Hematopoietic multipotent progenitor cell treated with erythropoietin and hydrocortisone succinate and interleukin-3 and kit ligand, for 15 days (in vitro differentiated cells): ENCODE measurements around the gene PPP1R3C.

ENCODE experiments used
- DNase-seq: peaks from one replicate; pipeline ENCODE4 v3.0.0-alpha.2; 2015; ENCODE audit warnings: low spot score

Gene PPP1R3C

DNA sequence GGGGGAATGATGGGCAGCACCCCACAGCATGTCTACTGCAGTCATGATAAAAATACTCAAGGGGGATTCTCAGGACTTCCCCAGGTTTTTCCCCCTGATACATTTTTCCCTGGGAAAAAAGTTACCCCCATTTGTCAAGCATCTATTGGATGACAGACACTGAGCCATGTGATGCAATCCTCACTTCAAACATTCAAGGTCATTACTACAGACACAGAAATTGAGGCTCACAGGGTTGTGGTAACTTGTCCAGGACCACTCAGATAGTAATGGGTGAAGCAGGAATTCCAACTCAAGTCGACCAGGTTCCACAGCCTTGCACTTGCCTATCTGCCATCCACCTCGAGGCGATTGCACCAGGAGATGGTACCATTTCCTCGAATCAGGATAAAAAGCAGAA, 31.7 kb downstream of the PPP1R3C start:
- DNase-seq = no peak

DNA sequence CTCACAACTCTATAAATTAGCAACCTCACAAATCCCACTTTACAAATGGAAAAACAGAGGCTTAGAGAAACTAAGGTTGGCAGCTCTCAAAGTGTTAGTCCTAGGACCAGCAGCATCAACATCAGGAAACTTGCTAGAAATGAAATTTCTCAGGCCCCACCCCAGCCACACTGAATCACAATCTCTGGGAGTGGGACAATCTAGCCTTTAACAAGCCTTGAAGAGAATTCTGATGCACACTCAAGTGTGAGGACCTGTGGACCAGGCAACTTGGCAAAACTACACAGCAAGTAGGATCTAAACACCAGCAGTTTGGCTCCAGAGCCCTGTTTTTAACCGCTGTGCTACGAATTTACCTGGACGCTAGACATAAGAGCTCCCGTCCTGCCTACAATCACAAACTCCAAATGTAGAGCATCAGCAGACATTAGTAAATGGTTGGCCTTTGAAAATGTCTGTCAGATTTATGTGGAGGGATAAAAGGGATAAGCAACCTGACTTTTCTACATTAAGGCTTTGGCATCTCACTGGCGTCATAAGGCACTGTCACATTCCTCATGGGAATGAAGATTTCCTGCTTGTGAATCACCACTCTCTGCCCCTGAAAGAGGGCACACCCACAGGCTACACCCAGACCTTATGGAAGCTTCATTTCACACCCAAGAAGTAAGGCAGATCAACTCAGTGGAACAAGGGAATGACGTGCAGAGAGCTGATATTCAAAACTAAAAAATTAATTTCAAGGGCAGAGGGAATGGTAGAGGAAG, 34.5 kb downstream of the PPP1R3C start:
- no peak for DNase-seq

DNA sequence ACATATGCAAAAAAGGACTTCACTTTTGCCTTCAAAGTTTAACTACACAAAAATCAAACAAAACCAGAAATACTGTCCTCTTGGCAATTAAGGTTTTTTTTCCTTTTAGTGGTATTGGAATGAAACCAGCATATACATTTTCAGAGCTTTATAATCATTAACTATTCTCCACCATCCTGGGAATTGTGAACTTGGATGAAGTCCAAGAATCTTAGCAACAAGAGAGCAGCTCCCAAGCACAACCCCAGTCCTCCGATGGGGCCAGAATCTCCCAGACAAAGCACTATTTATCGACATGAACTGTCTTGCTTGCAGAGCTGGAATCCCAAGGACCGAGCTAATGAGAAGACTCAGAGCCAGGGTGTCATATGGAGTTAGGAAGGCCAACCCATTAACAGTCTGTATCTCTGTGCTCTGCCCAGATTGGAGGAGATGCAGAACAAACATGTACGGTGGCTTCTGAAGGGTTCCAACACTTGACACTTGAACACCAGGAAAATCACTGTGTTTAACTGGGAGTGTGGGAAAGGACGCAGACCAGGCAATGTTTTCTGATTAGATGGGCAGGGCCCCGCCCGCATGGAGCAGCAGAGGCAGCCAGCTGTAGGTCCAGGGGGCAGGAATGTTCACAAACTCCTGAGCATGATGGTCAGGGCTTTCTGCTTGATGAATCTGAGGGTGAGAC, 35.5 kb downstream of the PPP1R3C start:
- no peak for DNase-seq

DNA sequence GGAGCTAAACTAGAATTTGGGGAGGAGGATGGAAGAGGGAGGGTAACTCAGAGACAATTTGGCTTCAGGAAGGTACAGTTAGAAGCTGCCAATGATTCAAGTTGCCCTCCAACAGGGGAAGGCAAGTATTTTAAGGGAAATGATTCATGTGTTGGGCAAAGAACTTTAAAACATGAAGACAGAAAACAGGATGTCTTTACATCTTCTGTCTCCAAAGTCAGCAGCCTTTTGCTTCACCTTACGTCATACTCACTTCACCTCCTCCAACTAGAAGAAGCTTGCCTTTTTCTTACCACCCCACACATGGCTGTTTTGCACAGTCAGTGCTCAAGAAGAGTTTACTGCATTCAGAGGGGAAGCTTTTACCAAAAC, 36.1 kb downstream of the PPP1R3C start:
- DNase-seq = no peak

DNA sequence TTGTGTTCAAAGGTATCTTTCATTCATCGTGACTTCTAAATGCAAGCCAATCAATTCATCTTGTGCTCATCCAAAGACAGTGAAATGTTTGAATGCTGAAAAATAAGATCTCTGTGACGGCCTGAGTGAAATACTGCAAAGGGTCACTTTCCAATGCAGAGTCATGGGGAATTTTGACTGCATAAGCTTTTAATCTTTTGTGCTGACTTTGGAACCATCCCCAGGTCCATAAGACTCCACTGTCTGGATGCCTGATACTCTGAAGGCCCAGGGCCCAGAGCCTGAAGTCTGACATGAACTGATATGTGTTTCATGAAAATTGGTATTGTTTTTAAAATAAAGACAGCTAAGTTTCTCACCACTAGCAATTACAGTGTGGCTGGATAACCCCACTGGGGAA, 39.0 kb downstream of the PPP1R3C start:
- DNase-seq = no peak

DNA sequence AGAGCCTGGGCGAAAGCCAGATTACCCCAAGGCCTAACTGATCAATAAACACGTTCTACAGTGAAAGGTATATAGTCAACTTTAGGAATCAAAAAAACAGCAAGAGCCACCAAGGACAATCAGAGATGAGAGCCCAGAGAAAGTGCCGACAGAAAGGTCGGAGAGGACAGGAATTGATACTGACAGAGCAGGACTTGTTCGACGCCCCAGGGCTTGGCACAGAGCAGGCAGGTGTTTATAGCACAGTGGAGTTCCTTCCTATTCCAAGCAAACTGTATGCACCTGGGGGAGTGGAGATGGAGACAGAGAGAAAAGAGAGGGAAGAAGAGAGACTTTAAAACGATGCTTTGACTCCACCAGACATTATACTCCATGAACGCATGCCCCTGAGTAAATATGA, 39.5 kb downstream of the PPP1R3C start:
- no peak for DNase-seq

DNA sequence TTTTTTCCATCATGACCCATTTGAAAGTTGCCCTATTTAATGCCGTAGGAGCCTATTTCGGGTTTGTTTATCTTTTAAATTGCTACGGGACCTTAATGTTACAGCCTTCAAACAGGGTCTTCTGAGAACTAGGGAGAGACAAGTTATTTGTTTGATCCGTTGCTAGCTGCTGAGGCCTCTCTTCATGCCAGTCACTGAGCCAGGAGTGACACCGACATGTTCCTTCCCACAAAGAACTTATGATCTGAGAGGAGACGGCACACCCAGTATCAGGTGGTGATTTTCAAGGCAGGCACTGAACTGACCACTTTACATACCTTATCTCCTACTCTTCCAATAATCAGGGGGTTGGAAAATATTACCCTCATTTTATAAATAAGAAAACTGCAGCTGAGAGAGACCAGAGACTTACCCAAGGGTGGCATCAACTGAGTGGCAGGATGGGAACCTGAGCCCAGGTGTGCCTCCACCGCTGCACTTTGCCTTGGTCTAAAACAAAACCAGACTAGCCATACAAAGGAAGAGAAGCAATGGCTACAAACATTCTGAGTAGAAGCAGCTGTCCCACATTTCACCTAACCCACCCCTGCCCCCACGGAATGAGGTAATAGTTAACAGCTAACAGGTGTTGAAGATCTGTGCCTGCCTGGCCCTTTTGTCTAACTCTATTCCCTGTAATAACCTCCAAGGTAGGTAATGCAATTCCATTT, 40.5 kb downstream of the PPP1R3C start:
- DNase-seq = no peak

DNA sequence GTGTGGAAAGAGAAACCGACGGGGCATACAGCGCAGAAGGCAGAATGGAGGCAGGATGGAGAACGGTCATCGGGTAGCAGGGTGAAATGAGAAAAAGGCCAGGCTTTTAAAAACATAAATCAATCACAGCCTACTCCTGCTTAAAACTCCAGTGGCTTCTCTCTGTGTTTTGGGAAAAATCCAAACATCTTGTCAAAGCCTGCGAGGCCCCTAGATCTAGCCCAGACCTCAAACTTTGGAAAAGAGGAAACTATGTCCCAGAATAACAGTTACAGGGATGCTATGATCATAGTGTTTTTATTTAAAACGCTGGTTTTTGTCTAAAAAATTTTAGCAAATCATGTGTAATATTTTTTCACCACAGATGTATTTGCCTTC, 41.1 kb downstream of the PPP1R3C start:
- no peak for DNase-seq

DNA sequence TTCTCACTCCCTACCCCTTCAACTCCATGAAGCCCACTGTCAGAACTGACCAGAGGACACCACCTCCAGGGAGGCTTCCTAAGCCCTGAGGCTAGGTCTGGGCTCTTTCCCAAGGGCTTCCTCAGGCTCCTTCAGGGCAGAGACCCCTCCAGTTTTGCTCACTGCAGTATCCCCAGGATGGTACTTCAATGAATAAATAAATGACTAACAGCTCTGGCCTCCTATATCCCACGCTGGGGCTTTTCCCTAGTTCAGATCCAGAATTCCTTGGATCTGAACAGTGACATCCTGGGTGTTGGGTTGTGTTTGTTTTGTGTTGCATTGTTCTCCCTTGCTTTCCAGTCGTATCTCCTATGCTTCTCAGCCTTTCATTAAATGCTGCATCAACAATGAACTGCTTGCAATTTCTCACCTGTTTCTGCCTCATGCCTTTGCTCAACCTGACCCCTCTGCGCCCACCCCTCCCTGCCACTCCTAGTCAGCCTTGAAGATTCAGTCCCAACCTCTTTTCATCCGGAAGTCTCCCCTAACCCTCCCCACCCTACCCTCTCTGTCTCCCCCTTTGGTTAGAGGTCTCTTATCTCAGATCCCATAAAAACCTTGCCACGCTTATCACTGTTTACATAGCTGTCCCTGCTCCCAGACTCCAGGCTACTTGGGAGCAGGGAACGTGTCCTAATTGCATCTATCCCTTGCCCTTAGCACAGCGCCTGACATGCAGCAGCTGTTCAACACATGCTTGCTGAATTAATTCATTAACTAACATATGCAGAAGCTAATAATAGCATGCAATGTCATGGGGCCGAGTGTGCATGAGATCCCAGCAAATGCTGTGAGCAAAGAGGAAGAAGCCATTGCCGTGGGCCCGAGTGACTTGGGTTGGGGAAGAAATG, 41.7 kb downstream of the PPP1R3C start:
- DNase-seq = no peak

DNA sequence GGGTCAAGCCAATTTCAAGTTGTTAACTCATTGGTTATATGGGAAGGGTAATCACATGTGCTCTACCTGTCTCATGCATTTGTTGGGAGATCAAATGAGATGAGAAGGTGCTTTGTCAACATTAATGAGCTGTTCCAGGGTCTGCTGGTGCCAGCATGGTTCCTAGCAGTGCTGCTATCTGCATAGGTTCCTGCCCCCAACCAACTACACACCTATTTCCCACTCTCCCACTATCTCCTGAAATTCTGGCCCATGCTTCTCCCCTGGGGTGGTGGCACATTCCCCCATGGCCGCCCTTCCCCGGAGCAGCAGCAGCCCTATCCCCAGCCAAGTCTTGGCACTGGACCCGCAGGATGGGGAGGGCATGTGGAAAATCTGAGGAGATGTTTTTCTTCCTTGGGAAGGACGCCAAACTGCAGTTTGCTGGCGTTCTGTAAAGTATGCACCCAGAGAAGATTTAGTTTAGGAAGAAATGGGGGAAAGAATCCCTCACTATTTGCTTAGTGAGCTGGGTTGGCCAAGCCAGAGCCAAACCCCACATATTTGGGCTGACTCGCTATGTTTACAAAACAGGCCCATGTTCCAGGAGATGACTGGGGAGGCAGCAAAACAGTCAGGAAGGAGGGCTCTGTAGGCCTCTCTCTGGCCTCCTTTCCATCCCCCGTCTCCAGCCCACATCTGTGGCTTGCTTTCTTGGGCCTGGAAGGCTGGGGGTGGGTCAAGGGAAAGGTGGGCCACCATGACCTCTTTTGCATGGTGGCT, 42.5 kb downstream of the PPP1R3C start:
- no peak for DNase-seq

DNA sequence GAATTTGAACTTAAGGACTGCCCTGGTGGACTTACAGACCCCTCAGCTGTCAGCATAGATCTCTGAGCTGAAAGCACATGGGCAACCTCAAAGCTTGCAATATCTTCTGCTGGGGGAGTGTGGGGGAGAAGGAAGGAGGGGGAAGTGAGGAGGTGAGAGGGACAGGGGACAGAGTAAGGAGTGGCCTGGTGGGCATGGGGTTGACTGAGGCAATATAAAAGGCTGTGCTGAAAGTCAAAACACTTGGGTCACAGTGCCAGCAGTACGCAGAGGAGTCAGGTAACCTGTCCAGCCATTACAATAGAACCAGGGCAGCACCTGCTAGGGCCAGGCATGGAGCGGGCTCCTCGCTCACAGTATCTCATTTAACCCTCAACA, 43.2 kb downstream of the PPP1R3C start:
- DNase-seq = no peak

DNA sequence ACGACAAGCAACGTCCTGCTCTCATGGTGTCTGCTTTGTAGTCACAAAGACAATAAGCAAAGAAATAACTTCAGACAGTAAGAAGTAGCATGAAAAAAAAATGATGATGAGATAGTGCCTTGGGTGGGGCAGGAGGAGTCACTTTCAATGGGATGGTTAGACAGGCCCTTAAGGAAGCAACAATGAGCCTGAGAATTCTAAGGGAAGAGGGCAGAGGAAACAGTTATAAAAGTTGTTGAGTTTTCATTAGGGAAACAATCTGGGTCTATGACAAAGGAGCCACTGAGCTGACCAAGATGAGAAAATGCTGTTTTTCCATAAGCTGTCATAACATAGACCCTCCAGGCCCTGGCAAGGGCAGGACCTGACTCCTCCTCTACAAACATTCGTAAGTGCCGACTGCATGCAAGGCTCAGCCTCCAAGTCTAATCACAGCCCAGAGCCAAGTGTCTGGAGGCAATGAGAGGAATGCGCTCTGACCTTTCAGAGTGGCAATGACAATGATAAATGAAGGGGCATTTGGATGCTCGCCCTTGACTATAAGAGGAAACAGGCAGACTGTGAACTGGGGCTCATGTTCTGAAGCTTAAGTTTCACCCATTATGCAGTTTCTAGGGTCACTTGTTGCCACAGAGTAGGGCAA, 43.7 kb downstream of the PPP1R3C start:
- no peak for DNase-seq

DNA sequence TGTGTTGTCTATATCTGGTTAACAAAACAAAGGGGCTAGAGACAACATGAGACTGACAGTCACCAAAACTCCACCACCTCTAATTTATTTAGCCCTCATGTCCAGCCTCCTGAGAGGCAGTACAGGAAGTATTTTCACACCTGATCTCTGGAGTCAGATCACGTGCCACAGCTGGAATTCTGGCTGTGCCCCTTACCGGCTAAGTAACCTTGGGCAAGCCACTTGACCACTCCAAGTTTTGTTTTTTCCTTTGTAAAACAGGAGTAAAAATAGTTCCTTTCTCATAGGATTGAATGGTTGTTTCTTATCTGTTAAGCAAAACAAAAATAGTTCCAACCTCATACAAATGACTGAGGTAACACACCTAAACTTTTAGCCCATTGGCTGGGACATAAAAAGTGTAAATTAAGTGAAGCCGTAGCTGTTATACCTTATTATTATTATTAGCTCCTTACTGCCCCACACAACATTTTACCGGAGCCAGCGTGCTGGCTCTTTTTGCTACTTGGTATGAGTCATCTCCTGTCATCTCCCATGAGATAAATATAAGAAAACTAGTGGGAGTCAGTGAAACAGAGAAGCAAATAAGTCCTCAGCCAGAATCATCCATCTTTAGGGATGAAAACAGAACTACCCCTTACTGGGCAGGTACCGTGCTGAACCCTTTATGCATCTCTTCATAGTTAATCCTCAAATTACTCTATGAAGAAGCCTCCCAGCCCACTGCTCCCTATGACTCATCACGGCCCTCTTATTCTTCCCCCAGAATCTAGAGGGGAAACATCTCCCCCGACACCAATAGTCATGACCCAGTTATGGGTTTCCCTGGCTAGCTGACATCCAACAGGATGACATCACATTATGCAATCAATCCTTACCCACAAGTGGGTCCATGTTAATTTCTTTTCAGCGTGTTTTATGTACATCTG, 44.9 kb downstream of the PPP1R3C start:
- DNase-seq = no peak

DNA sequence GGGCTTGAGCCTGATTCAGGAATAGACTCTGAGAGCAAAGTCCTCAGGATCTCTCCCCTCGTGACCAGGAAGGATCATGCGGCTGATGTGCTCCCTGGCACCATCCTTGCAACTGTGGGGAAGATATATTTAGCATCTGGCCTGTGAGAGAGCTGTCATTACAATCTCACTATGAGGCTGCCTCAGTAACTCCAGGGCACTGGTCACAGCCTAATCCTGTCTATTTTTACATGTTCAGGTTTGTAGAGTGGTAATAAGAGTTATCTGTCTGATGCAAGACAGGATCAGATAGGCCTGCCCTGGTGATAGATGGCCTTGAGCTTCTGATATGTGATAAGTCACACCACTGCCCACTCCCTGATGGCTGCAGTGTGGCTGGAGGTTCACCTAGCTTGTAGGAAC, 50.7 kb downstream of the PPP1R3C start:
- no peak for DNase-seq

DNA sequence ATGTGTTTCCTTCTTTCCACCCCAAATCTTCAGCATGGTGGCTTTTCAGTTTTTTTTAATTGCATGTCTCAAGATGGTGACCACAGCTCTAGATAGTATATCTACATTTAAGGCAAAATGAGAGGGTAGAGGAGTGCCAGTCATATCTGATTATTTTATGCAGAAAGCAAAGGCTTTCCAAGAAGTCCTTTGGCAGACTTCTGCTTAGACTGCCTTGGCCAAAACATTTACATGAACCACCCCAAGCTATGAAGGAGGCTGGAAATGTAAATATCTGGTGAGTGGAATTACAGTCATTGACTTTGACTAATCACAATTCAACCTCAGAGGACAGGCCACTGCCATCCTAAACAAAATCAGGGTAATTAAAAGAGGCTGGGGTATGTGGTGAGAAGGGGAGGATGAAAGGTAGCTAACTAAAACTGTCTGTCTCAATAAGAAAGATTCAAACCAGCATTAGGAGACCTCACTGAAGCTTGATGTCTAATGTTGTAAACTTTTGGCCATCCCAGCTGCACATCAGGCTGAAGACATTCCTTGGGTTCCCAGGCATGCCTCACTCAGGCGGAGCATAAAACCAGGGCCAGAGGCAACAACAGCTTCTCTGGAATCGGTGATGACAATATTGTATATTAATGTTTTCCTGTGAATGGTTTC, 53.4 kb downstream of the PPP1R3C start:
- no peak for DNase-seq
